ENCODE measurements around the gene NME3. TPM values are rescaled to one million over a fixed set of nuclear protein-coding genes. Genes with fewer than 3 reads are reported as not detected.

NME3 gene
- polyA plus RNA-seq, 1 donor: 22.8 TPM

DNA sequence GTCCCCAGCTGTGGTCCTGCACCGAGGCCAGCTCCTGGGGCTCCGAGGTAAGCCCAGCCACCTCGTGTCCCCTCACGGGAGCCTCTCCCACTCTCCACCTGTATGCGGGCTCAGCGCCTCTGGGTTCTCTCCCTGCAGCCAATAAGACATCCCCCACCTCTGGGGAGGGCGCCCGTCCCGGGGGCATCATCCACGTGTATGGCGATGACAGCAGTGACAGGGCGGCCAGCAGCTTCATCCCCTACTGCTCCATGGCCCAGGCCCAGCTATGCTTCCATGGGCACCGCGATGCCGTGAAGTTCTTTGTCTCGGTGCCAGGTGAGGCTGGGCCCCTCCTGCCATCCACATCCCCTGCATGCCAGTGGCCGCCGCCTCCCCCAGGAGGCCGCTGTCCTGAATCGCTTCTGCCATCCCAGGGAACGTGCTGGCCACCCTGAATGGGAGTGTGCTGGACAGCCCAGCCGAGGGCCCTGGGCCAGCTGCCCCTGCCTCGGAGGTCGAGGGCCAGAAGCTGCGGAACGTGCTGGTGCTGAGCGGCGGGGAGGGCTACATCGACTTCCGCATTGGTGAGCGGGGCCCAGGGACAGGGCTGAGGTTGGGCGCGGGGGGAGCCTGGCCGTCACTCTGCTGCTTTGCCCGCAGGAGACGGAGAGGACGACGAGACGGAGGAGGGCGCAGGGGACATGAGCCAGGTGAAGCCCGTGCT lies 3.1 kb downstream of the NME3 start:
- DNase-seq: no peak

DNA sequence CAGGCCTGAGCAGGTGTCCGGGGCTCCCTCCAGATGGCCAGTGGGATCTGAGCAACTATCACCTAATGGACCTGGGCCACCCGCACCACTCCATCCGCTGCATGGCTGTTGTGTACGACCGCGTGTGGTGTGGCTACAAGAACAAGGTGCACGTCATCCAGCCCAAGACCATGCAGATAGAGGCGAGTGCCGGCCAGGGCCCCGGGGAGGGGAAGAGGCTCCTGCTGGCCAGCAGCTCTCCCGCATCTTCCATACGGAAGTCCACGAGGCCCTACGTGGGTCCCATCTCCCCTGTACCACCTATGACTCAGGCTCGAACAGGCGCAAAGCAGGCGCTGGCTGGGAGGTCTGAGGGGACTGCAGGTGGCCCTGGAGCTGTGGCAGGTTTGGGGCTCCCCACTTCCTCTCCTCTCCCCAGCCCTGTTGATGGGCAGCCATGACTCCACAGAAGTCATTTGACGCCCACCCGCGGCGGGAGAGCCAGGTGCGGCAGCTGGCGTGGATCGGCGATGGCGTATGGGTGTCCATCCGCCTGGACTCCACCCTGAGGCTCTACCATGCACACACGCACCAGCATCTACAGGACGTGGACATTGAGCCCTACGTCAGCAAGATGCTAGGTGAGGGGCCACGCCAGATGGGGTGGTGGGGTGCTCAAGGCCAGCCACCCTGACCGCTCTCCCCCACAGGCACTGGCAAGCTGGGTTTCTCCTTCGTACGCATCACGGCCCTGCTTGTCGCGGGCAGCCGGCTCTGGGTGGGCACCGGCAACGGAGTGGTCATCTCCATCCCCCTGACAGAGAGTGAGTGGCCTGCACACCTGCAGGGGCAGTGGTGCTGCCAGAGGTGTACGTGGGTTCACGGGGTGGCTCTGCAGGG lies 4.0 kb downstream of the NME3 start:
- DNase-seq: no peak

DNA sequence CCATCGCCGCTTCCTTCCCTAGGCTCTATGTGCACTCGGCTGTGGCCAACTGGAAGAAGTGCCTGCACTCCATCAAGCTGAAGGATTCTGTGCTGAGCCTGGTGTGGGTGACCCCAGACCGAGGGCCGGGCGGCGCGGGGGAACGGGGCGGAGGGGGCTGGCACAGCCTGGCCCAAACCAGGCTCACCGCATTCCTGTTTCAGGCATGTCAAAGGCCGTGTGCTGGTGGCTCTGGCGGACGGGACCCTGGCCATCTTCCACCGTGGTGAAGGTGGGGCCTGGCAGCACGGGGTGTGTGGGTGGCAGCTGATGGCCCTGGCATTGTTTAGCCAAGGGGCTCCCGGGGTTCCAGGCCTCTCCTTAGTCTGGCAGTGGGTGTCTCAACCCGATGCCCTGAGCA lies 4.6 kb downstream of the NME3 start:
- no peak for DNase-seq

DNA sequence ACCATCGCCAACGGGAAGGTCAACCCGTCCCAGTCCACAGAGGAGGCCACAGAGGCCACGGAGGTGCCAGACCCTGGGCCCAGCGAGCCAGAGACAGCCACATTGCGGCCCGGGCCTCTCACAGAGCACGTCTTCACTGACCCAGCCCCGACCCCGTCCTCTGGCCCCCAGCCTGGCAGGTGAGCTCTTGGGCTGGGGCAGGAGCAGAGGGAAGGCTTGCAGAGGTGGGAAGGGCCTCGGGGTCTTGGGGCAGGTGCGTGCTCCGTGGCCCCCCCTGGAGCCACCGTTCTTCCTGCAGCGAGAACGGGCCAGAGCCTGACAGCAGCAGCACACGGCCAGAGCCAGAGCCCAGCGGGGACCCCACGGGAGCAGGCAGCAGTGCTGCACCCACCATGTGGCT lies 5.1 kb downstream of the NME3 start:
- DNase-seq: no peak

DNA sequence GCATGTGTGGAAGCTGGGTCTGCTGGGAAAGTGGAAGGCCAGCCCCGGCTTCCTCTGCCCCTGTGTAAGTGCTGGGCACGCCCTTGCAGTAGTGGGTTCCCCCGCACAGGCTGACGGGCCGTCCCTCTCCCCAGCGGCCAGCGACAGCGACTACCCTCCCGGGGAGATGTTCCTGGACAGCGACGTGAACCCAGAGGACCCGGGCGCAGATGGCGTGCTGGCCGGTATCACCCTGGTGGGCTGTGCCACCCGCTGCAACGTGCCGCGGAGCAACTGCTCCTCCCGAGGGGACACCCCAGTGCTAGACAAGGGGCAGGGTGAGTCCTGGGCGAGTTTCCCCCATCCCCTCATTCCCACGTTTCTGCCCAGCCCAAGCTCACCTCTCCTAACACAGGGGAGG lies 5.5 kb downstream of the NME3 start:
- no peak for DNase-seq

DNA sequence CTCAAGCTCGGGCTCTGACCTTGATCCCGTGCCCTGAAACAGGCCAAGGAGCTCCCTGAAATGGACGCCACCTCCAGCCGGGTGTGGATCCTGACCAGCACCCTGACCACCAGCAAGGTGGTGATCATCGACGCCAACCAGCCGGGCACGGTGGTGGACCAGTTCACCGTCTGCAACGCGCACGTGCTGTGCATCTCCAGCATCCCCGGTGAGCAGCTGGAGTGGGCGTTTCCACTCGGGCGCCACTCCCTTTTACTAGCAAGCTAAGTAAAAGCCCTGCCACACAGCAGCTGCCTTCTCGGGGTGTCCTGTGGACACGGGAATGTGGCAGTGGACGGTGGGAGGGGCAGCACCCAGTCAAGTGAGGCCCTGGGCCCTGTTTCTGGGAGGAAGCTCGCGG lies 6.4 kb downstream of the NME3 start:
- no peak for DNase-seq

DNA sequence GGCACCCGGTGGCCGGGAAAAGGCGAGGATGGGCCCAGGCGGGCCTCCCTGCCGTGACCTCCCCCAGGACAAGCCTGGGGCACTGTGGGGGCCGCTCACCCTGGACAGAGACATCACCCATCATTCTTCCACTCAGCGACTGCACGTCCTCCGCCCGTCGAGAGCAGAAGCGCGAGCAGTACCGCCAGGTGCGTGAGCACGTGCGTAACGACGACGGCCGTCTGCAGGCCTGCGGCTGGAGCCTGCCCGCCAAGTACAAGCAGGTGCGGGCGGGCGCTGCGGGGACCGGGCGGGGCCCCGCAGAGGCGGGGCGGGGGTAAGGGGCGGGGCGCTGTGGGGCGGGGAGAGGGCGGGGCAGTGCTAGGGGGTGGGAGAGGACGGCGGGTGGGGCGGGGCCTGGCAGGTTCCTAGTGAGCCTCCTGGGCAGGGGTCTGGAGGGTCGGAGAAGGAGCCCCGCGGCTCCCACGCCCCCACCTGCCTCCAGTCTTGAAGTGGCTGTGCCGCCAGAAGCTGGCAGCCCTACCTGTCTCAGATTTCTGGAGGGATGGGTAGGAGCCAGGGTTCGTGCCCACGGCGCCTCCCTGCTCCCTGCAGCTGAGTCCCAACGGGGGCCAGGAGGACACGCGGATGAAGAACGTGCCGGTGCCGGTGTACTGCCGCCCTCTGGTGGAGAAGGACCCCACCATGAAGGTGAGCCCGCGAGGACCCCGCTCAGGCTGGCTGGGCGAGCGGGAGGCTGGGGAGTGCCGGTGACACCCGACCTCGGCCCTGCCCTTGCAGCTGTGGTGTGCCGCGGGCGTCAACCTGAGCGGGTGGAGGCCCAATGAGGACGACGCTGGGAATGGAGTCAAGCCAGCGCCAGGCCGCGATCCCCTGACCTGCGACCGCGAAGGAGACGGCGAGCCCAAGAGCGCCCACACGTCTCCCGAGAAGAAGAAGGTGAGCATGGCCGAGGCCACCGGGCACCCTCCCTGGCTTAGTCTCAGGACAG lies 7.5 kb downstream of the NME3 start:
- no peak for DNase-seq

DNA sequence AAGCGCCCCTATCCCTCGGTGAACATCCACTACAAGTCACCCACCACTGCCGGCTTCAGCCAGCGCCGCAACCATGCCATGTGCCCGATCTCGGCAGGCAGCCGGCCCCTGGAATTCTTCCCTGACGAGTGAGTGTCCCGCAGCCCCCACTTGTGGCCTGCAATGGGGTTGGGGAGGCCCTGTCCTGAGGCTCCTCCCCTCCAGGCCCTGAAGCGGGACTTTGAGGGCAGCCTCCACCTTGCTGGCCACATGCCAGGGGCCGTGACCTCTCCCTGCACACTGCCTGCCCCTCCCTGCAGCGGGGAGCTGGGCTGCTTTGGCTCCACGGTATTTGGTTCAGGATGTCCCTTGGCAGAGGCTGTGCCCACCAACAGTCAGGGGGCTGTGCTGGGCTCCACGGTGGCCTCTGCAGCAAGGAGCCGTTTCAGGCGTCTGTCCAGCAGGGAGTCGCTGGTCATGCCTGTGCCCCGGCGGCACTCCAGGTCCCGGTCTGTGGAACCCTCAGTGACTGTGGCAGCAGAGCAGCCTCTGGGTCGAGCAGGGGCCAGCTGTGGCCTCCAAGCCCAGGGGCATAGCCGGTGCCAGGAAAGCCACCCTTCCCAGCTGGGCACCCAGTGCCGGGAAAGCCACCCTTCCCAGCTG lies 8.3 kb downstream of the NME3 start:
- no peak for DNase-seq

DNA sequence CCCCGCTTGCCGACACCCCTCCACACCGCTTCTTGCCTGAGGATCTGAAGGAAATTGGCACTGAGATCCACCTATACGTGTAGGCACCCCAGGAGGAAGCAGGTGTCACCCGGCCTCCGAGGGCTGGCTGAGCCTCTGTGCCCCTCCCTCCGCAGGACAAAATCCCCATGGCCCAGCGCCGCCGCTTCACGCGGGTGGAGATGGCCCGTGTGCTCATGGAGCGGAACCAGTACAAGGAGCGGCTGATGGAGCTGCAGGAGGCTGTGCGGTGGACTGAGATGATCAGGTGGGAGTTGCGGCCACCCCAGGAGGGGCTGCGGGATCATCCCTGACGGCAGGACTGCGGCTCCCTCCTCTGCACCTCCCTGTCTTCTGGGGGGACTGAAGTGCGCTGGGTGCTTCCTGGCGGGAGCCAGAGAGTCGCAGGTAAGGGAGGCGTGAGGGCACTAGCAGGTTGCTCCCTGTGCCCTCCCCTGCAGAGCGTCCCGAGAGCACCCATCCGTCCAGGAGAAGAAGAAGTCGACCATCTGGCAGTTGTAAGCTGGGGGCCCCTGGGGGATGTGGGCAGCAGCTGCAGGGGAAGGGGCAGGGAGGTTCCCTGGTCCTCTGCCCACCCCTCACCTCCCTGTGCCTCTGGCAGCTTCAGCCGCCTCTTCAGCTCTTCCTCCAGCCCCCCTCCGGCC lies 9.0 kb downstream of the NME3 start:
- DNase-seq: no peak

DNA sequence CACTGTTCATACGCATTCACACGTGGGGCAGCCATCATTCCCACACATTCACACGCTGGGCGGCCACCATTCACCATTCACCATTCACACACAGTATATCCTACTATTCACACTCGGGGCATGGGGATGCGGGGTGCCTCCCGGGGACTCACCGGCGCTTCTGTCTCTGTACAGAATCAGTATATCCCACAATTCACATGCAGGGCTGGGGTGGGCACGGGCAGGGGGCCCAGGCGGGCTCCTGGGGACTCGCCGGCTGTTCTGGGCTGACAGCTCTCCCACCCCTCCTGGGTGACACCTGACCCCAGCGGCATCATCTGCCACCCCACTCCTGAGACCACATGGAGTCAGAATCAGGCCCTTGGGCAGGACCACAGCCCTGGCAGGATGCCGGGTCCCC lies 9.6 kb downstream of the NME3 start:
- DNase-seq: no peak

DNA sequence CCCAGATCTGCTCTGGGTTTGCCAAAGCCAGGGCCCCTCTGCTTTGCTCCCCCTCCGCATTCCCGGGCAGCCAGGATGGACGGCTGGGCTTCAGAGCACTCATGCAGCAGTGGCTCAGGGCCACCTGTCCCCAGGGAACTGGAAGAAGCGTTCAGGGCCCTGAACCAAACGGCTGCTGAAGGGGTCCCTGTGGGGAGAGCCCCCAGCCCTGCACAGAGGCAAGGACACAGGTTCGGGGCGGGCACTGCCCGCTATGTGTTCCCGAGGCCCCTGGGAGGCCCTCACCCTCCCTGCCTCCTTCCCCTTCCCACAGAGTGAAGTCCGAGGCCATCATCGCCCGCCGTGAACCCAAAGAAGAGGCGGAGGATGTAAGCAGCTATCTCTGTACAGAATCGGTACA lies 10.4 kb downstream of the NME3 start:
- DNase-seq: no peak

DNA sequence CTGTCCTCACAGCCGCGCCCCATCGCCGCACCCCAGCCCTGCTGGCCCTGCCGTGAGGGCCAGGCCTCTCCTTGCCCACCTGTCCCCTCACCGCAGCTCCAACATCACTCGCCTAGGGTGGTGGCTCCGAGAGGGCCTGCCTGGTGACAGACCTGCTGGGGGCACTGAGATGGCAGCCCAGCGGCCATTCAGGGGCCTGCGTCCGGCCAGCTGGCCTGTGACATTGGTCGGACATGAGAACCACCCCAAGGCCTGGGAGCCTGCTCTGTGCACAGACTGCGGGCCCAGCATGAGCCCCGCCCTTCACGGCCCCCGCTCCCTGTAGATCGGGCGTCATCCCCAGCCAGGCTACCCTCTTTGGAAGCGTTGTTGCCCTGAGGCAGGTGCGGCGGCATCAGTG lies 11.8 kb downstream of the NME3 start:
- no peak for DNase-seq

DNA sequence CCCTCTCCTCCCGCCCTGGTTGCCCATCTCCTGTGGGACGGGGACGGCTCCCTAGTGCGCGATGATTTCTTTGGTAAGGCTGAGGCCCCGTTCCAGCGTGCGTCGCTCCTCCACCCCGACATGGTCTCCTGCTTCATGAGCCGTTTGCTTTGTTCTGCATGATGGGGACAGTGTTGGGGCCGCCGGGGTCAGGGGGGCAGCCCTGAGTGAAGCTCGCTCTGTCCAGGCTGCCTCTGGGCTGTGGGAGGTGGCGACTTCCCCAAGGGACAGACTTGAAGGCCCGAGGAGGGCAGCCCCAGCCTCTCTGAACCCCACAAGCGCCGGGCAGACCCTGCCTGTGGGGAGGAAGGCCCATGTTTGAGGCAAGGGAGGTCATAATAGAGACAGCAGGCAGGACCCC lies 12.4 kb downstream of the NME3 start:
- no peak for DNase-seq

DNA sequence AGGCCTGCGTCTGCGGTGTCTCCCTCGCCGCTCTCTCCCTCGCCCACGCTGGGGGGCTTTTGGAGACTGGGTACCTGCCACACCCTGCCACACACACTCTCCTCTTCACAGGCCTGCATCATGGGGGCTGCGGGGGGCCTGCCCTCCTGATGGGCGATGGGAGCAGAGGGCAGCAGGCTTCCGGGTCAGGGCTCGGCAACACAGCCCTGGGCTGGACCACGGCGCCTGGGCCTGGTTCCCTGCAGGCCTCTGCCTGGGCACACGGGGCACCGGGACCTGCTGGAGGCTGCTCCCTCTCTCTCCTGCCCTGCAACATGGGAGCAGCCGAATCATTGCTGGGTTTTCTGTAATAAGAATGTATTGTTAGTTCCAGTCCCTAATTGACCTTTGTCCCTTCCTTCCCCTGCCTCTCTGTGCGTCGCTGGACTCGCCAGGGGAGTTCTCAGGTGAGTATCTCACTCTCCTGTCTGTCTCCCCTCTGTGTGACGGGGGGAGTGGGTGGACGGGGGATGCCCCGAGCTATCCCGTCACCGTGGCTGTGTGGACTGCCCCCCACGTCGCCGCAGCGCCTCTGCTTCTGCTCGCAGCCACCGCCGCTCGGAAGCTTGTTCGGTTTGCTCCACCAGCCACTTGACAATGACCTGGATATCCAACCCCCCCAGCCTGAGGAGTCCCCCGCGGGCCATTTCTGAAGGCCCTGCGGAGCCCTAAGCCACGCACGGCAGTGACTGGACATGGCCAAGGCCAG lies 13.5 kb downstream of the NME3 start:
- no peak for DNase-seq

DNA sequence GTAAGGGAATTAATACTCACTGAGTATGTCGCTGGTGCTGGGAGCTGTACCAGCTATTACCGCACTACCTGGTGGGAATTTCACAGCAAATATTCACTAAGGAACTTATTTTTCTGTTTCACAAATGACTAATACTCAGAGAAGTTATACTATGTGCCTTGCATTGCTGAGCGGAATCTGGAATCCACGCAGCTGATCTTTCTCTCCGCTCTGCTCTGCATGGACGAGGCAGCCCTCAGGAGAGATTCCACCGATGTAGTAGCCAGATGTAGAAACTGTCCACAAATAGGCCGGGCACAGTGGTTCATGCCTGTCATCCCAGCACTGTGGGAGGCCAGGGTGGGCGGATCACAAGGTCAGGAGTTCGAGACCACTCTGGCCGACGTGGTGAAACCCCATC lies 17.1 kb downstream of the NME3 start:
- DNase-seq: no peak

DNA sequence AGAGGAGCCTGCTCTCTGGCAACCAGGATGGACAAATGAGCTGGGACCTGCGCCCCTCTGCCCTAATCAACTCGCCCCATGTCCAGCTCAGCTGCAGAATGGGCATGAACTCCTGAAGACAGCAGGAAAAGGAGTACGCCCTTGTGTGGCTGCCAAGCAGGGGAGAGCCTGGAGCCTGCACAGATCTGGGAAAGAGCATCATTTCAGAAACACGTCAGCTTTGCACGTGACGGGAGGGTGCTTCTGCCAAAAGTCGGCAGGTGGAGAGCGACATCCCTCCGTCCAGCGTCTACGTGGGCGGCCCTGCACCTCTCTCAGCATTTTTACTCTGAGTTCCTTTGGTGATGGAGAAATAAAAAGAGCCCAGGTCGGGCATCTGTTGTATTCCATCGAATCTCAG lies 18.5 kb downstream of the NME3 start:
- DNase-seq: no peak

DNA sequence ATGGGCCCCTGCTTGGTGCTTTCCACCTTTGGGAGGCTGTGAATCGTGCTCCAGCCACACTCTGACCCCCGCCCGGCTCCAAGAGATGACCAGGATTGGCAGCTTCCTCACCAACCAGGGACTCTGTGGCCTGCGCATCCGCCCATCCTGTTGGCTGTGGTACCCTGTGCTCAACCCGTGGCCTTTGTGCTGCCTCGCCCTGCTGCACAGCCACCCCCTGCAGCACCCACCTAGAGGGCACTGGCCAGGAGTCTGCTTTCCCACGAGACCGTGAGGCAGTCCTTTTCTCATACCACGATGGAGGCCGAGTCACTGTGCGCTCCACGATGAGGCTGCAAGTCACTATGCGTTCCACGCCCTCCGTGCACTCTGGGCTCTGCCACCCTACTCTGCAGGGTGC lies 19.4 kb downstream of the NME3 start:
- no peak for DNase-seq

DNA sequence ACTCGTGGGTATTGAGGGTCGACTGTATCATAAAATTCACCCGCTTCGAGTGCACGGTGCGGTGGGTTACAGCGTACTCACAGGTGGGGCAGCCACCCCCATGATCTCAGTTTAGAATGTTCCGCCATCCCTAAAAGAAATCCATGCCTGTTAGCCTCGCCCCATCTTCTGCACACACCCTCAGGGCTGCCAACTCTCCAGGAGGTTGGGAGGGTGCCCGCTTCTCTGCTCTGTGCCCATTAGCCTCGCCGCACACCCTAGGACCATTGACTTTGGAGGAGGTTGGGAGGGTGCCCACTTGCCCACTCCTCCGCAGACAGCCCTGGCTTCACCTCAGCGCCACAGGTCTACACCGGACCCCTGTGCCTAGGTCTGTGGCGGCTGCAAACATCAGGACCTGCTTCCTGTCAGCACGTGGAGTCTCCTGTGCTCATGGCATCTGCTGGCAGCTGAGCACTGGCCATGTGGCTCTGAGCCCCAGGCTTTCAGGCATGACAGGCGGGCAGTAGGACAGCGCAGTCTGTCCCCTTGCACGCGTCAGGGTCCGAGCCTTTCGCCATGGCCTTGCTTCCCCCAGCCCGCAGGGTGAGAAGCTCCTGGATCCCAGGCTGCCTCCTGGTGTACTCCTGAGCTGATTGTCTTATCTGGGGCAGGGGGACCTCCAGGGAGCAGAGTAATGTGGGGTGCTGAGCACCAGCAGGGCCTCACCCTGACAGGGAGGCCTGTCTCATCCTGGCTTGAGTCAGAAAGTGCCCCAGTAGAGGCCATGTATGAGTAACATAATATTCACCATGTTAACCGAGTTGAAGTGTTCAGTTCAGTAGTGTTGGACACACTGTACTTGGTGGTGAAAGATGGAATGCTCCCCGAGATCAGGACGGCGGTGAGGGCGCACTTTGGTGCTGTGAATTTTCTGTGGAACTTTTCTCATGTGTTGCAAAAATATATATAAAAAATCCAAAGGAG lies 21.9 kb downstream of the NME3 start:
- no peak for DNase-seq

DNA sequence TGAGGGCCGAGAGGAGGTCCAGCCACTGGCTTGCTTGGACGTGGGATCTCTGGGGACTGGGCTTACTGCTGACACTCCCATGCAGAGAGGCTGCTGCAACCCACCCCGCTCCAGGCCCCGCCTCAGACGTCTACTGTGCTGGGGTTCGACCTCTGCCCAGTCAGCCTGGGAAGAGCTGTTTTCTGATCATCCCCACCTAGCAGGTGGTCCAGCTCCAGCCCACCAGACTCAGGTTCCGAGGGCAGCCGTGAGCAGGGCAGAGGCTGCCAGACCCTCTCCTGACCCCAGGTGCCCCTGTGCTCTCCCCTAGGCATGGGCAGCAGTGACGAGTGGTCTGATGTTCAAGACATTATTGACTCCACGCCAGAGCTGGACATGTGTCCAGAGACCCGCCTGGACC lies 23.4 kb downstream of the NME3 start:
- DNase-seq: no peak

DNA sequence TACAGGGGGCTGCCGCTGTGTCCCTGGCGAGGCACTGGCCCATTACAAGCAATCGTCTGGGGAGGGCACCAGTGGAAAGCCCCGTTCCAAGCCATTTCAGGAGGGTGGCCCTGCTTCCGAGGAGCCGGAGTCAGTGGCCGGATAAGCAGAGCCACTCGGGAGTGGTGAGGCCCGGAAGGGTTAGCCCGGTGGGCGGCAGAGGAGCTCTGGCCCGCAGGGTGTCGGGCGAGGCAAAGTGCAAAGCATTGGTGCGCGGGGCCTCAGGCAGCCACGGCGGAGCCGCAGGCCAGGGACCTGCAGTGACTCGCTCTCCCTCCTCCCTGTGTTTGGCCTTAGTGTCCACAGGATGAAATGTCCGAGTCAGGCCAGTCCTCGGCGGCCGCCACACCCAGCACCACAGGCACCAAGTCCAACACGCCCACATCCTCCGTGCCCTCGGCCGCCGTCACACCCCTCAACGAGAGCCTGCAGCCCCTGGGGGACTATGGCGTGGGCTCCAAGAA lies 24.6 kb downstream of the NME3 start:
- DNase-seq: no peak

Data from hindlimb muscle (tissue), 1 donor.